GM12875 (cell line): Measurements from ENCODE around the gene RBM6.

Experiments used
- H3K4me3 ChIP-seq: one replicate; pipeline ENCODE4 v1.5.1; 2011; ENCODE audit warnings: low read depth, low read length, control low read depth
- TF ChIP-seq, protein P1 (sequence below): IDR thresholded peaks from 2 replicates; pipeline ENCODE4 v1.5.1; 2011; ENCODE audit warnings: low read depth, mild to moderate bottlenecking, control low read depth, inconsistent platforms, low read length, moderate library complexity, borderline replicate concordance; ENCODE audit not compliant: insufficient read depth

The RBM6 gene

DNA sequence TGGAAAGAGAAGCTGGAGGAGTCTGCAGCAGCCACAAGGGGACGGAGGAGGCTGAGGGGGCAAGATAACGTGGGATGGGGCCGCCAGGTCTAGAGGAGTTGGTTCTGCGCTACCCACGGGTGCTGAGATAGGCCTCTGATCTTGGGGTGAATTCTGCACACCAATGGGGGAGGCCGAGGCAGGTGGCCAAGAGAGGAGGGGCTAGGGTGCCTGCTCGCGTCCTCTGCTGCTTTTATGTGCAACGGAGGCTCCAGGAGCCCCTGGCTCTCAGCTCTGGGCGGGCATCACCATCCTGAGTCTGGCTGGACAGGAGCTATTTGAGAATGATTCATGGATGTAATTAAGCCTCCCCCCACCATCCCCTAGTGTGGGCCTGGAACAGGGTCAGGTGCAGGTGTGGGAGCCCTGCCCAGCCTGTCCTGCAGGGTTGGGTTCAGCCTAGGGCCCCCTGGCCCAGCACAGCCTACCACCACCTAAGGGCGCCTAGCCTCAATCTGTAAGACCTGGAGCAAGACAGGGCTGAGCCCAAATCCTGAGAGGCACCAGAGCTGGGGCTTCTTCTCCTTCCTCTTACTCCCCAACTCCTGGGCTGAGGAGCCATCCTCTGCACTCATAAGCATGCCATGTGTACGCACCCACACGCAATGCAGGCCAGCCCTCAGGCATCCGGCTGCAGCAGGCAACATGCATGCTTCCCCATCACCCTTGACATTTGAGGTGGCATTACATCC, 182.9 kb downstream of the RBM6 start:
- no peak overlapping the region for H3K4me3 ChIP-seq
- TF ChIP-seq, protein P1, sequence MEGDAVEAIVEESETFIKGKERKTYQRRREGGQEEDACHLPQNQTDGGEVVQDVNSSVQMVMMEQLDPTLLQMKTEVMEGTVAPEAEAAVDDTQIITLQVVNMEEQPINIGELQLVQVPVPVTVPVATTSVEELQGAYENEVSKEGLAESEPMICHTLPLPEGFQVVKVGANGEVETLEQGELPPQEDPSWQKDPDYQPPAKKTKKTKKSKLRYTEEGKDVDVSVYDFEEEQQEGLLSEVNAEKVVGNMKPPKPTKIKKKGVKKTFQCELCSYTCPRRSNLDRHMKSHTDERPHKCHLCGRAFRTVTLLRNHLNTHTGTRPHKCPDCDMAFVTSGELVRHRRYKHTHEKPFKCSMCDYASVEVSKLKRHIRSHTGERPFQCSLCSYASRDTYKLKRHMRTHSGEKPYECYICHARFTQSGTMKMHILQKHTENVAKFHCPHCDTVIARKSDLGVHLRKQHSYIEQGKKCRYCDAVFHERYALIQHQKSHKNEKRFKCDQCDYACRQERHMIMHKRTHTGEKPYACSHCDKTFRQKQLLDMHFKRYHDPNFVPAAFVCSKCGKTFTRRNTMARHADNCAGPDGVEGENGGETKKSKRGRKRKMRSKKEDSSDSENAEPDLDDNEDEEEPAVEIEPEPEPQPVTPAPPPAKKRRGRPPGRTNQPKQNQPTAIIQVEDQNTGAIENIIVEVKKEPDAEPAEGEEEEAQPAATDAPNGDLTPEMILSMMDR, result no peak

DNA sequence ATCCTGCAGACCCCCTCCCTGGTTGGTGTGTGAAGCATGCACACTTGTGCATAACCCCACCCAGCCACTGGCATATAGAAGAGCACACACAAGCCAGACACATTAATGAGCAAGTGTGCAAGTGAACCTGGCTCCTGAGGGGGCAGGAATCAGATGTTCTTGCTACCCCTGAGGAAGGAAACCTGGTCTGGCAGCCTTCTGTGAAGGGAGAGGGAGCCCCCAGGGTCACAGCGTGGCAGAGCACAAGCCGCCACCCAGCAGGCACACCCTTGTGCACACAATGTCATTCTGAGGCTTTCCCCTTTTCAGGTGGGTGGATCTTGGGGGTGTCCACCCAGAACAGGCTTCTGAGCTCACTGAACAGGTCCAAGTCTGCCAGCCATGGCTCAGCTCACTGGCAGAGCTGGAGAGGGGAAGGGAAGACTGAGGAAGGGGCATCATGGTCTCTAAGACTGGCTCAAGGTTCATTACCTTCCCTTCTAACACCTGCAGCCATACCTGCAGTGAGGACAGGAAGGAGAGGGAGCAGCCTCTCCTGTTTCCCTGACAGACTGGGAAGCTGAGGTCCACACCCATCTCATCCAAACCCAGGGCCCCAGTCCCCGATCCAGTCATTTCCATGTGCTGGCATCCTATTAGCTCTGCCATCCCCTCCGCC, 183.6 kb downstream of the RBM6 start:
- TF ChIP-seq, protein P1, result no peak
- H3K4me3 ChIP-seq, result no peak overlapping the region

DNA sequence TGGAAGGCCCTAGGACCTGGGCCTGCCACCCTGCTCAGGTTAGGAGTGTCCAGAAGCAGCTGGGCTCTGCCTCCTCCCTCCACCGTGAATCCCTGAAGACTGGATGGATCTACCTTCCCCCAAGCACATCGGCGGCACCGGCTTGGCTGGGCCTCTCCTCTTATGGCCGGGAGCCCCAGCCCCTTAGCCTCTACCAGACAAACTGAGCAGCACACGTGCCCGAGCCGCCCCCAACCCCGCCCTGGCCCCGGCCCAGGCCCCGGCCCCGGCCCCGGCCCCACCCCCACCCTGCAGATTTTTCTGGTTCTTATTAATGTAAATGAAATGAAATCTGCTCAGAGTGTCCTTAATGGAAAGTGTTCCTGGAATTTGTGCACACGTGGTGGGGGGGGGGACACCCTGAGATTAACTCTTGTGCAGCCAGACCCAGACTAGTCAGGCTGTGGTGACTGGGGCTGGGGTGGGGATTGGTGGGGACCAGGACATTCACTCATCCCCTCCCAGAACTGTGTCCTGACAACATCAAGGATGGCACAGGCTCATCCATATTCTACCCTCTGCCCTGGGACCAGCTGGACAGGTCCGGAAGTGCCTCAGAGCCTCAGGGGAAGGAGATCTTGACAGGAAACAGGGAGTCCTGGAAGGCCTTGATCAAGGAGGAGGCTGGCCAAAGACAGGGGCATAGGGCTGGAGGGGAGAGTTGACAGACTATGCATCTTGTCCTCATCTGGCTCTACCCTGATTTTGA, 184.3 kb downstream of the RBM6 start:
- TF ChIP-seq, protein P1, result no peak
- no peak overlapping the region for H3K4me3 ChIP-seq

DNA sequence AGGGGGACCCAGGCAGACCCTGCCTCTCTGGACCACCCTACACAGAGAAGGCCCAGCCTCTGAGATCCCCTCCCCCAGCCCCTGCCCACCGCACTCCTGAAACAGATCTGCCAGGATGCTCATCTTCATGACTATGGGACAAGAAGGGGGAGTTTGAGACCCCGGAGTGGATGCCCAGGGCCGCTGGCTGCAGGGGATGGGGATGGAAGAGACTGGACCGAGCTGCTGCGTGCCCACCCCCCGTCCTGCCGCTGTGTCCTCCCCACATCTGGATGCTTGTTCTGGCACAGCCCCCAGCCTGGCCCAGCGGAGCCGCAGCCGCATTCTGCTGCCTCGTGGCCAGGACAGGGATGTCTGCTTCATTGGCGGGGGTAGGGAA, 184.8 kb downstream of the RBM6 start:
- TF ChIP-seq, protein P1, result no peak
- H3K4me3 ChIP-seq, result no peak overlapping the region

DNA sequence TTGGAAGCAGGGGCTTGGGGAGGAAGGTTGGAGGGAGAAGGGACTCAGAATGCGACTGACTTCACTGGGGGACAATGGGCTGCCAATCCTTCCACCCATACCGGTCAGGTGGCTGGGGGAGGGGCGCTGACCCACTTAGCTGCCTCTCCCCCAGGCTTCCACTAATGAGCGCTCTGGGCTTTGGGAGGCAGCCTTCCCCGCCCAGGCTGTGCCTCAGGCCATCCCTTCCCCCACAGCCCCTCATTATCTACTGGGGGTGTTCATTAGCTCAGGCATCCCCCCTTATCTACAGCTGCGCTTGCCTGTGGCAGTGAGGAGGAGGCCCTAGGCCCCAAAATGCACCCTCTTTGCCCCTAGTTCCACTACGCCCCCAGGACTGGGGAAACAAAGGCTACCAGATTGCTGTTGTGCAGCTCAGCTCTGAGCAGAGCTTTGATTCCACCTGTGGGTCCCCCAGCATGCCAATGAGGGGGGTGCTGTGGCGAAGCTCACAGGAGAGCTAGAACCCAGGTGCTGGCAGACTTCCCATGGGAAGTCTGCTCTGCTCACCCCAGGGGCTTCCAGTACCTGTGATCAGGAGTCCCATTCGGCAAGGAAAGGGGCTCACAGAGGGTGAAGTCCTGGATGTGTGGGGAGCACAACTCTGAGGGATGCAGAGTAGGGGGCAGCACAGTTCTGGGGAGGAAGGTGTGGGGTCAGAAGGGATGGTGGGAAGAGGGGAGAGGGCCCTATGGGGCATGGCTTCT, 185.8 kb downstream of the RBM6 start:
- H3K4me3 ChIP-seq, result no peak overlapping the region
- TF ChIP-seq, protein P1, result no peak

DNA sequence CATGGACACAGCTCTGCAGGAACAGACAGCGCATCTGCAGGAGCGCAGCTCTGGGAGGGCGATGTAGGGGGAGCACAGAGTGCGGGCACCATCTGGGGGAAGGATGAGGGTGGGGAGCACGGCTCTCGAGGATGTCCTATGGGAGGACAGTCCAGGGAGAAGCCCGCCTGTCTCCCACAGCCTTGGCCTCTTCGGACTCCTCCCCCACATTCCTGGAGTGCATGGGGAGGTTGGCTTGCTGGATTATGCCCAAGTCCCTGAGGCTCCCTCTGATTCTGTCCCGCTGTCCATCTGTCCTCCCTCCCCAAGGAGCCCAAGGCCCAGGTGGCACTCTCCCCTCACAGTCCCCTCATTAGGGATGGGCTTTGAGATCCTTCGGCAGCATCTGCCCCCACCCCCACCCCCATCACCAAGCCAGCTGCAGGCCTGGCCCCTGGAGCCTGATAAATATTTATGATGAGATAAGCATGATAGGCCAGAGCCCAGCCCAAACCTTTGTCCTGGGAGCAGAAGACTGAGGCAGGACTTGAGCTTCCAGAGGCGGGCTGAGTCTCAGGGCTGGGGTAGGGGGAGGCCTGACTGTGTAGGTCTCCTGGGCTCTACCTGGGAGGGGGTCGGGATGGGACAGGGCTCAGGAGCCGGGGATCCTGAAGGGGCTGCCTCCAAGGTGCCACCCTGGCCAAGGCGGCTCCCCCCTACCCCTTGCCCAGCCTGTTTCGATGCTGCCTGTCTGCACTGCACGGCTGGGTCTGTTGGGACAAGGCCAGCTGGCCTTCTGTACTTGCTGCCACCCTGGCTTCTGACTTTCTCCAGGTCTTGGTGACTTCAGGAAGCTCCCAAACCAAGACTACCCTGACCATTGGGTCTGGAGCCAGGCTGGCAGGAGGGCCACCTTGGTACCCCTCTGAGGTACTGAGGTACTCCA, 186.6 kb downstream of the RBM6 start:
- H3K4me3 ChIP-seq, result no peak overlapping the region
- TF ChIP-seq, protein P1, result no peak
